ENCODE measurements around the gene OR6N1.

The OR6N1 gene

GRCh38 chr1:158806916-158807536 is 35.0 kb upstream of the OR6N1 start:
- TF ChIP-seq, protein P1, sequence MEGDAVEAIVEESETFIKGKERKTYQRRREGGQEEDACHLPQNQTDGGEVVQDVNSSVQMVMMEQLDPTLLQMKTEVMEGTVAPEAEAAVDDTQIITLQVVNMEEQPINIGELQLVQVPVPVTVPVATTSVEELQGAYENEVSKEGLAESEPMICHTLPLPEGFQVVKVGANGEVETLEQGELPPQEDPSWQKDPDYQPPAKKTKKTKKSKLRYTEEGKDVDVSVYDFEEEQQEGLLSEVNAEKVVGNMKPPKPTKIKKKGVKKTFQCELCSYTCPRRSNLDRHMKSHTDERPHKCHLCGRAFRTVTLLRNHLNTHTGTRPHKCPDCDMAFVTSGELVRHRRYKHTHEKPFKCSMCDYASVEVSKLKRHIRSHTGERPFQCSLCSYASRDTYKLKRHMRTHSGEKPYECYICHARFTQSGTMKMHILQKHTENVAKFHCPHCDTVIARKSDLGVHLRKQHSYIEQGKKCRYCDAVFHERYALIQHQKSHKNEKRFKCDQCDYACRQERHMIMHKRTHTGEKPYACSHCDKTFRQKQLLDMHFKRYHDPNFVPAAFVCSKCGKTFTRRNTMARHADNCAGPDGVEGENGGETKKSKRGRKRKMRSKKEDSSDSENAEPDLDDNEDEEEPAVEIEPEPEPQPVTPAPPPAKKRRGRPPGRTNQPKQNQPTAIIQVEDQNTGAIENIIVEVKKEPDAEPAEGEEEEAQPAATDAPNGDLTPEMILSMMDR (IDR thresholded peaks at IDR 0.05; ENCODE audit: low read depth, low read length), result no peak
- H3K9me3 ChIP-seq, result no peaks in the 10 kb centered on the region; the same call in 1 of the 2 replicates
- no peak for DNase-seq
- no peaks in the 10 kb centered on the region for H3K36me3 ChIP-seq
- H3K4me1 ChIP-seq, result no peaks in the 10 kb centered on the region
- H3K4me3 ChIP-seq (ENCODE audit: low read depth, low read length), result no peak overlapping the region
- no peaks in the 10 kb centered on the region for H3K27me3 ChIP-seq

- no peaks in the 10 kb centered on the region for H3K27me3 ChIP-seq
- H3K4me3 ChIP-seq (ENCODE audit: low read depth, low read length), result no peak overlapping the region
- TF ChIP-seq, protein P1 (IDR thresholded peaks at IDR 0.05; ENCODE audit: low read depth, low read length), result no peak
- no peaks in the 10 kb centered on the region for H3K36me3 ChIP-seq
- DNase-seq, result no peak
- no peaks in the 10 kb centered on the region; the same call in 1 of the 2 replicates for H3K9me3 ChIP-seq
- no peaks in the 10 kb centered on the region for H3K4me1 ChIP-seq
Measured at GRCh38 chr1:158803678-158804077, 31.7 kb upstream of the OR6N1 start.

DNA sequence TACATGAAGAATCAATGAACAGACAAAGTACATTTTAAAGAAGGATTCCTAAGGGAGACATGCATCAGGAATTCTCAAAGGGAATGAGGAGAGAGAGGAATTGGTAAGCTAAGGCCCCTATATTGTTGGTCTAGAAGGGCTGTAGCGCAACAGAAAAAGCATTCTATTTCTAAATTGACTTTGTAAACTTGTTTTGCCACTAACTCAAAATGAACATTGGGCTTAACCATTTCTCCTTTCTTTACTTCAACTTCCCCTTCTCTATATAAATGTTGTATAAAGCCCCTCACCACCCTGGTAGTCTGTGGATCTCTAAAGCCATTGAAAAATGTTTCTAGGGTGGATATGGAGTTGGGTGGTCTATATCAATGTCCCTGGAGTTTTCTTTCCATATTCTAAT is 29.4 kb upstream of the OR6N1 start:
- no peaks in the 10 kb centered on the region for H3K4me1 ChIP-seq

GRCh38 chr1:158800526-158800925 is 28.5 kb upstream of the OR6N1 start:
- Histone ChIP-seq H3K9me3 (no peaks in the 10 kb centered on the region; the same call in 1 of the 2 replicates), H3K36me3 (no peaks in the 10 kb centered on the region), H3K4me3 (ENCODE audit: low read depth, low read length) (no peak overlapping the region), H3K27me3 (no peaks in the 10 kb centered on the region), H3K4me1 (no peaks in the 10 kb centered on the region)
- TF ChIP-seq, protein P1 (IDR thresholded peaks at IDR 0.05; ENCODE audit: low read depth, low read length), result no peak
- DNase-seq, result no peak

More for the DNA sequence above, 29.4 kb upstream of the OR6N1 start:
- TF ChIP-seq, protein P1 (IDR thresholded peaks at IDR 0.05; ENCODE audit: low read depth, low read length), result no peak
- Histone ChIP-seq H3K4me3 (ENCODE audit: low read depth, low read length) (no peak overlapping the region), H3K36me3 (no peaks in the 10 kb centered on the region), H3K27me3 (no peaks in the 10 kb centered on the region), H3K9me3 (no peaks in the 10 kb centered on the region; the same call in 1 of the 2 replicates)
- DNase-seq, result no peak

GRCh38 chr1:158799689-158800088 is 27.7 kb upstream of the OR6N1 start:
- Histone ChIP-seq H3K27me3 (no peaks in the 10 kb centered on the region), H3K36me3 (no peaks in the 10 kb centered on the region), H3K4me3 (ENCODE audit: low read depth, low read length) (no peak overlapping the region), H3K4me1 (no peaks in the 10 kb centered on the region), H3K9me3 (no peaks in the 10 kb centered on the region; the same call in 1 of the 2 replicates)
- TF ChIP-seq, protein P1 (IDR thresholded peaks at IDR 0.05; ENCODE audit: low read depth, low read length), result no peak
- no peak for DNase-seq

DNA sequence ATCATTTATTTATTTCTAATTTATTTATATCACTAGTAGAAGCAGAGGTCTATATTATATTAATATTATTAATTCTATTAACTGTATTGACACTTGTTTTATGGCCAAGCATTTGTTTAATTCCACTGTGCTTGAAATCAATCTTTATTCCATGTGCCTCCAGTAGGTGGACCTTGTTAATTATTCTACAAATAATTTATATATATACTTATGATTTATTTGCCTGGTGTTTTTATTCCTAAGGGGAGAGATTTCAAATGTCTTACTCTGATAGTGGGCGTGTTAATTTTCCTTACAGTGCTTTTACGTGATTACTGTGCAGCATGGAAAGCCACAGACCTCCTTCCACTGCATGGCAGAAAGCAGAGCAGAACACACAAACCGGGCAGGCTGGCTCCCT is 26.5 kb upstream of the OR6N1 start:
- Histone ChIP-seq H3K27me3 (no peaks in the 10 kb centered on the region), H3K36me3 (no peaks in the 10 kb centered on the region), H3K4me3 (ENCODE audit: low read depth, low read length) (no peak overlapping the region), H3K4me1 (no peaks in the 10 kb centered on the region), H3K9me3 (no peaks in the 10 kb centered on the region; the same call in 1 of the 2 replicates)
- TF ChIP-seq, protein P1 (IDR thresholded peaks at IDR 0.05; ENCODE audit: low read depth, low read length), result no peak
- DNase-seq, result no peak

Measured in BE2C (cell line).